Cardiac muscle cell (in vitro differentiated cells and primary cell): ENCODE results near the gene GRK5. TPM values are rescaled to one million over a fixed set of nuclear protein-coding genes. Genes with fewer than 3 reads are reported as not detected.
A peak's percentile ranks its signal among the peaks of the same experiment; 100 is the strongest.

Experiments used
- DNase-seq, 2 donors: peaks; one replicate each; pipeline versions ENCODE4 v3.0.0 to v3.0.0-alpha.2; 2010 to 2017; ENCODE audit warnings: low read depth in 1 of 2, low spot score in 1 of 2
- H3K27ac ChIP-seq: fragments of 200-600 bp; sonication (generic); 2 replicates; pipeline ENCODE4 v1.5.1; 2016
- H3K27me3 ChIP-seq: fragments of 200-600 bp; sonication (generic); 2 replicates; pipeline ENCODE4 v1.6.0; 2016; ENCODE audit warnings: control low read depth
- H3K36me3 ChIP-seq: fragments of 200-600 bp; sonication (generic); 2 replicates; pipeline ENCODE4 v1.5.1; 2016; ENCODE audit warnings: control low read depth
- H3K4me1 ChIP-seq: fragments of 200-600 bp; sonication (generic); 2 replicates; pipeline ENCODE4 v1.8.1; 2017; ENCODE audit warnings: low read depth, mild to moderate bottlenecking, mixed run types
- H3K4me3 ChIP-seq: fragments of 200-600 bp; sonication (generic); 2 replicates; pipeline ENCODE4 v1.5.1; 2016; ENCODE audit warnings: mild to moderate bottlenecking
- H3K9me3 ChIP-seq: fragments of 200-600 bp; sonication (generic); 2 replicates; pipeline ENCODE4 v1.5.1; 2017; ENCODE audit warnings: low read depth, mild to moderate bottlenecking, control low read depth
- CTCF ChIP-seq: IDR thresholded peaks from 2 replicates; pipeline ENCODE4 v1.5.1; 2012; ENCODE audit warnings: low read depth, mild to moderate bottlenecking, low read length
- polyA plus RNA-seq: library from polyadenylated mRNA; unstranded; fragments of >200 nt; fragmentation: Nextera tagmentation; extraction: Ambion mirVana; gene quantifications from 2 replicates; pipeline ENCODE4 v1.2.1, GENCODE V29; 2016
- total RNA-seq: library from RNA; depleted of rRNA; stranded (reverse); fragments of >200 nt; gene quantifications from 2 replicates; pipeline ENCODE4 v1.2.3, GENCODE V29; 2016

GRK5 gene
- total and polyA plus RNA-seq, 2 experiments from 2014 or later: 3.5 to 18.3 TPM

- DNase-seq: no peak
- no peaks in the 10 kb centered on the region for H3K4me1 ChIP-seq
- no peaks in the 10 kb centered on the region for H3K9me3 ChIP-seq
- H3K27me3 ChIP-seq: no peaks in the 10 kb centered on the region
- H3K4me3 ChIP-seq: no peak overlapping the region
- no peaks in the 10 kb centered on the region for H3K36me3 ChIP-seq
- no peak for TF ChIP-seq CTCF
- H3K27ac ChIP-seq: no peak overlapping the region
Measured at GRCh38 chr10:119408072-119408471, 200.7 kb downstream of the GRK5 start.

- H3K27ac ChIP-seq: no peak overlapping the region
- no peaks in the 10 kb centered on the region for H3K9me3 ChIP-seq
- no peak for TF ChIP-seq CTCF
- no peaks in the 10 kb centered on the region for H3K27me3 ChIP-seq
- no peaks in the 10 kb centered on the region for H3K36me3 ChIP-seq
- no peak for DNase-seq
- peaks cover 7% of the 10 kb centered on the region for H3K4me1 ChIP-seq
- H3K4me3 ChIP-seq: no peak overlapping the region
Measured at GRCh38 chr10:119408969-119409371, 201.6 kb downstream of the GRK5 start.

- H3K27ac ChIP-seq: no peak overlapping the region
- H3K27me3 ChIP-seq: no peaks in the 10 kb centered on the region
- no peak for DNase-seq
- H3K4me3 ChIP-seq: no peak overlapping the region
- no peaks in the 10 kb centered on the region for H3K36me3 ChIP-seq
- H3K9me3 ChIP-seq: no peaks in the 10 kb centered on the region
- H3K4me1 ChIP-seq: peaks cover 11% of the 10 kb centered on the region
- no peak for TF ChIP-seq CTCF
Measured at GRCh38 chr10:119409385-119409784, 202.0 kb downstream of the GRK5 start.

GRCh38 chr10:119409906-119410305 lies 202.5 kb downstream of the GRK5 start:
- H3K36me3 ChIP-seq: no peaks in the 10 kb centered on the region
- no peak overlapping the region for H3K4me3 ChIP-seq
- DNase-seq: peak in 1 of 2 donors; percentile 87
- peaks cover 11% of the 10 kb centered on the region for H3K4me1 ChIP-seq
- H3K27me3 ChIP-seq: no peaks in the 10 kb centered on the region
- no peak for TF ChIP-seq CTCF
- H3K27ac ChIP-seq: no peak overlapping the region
- H3K9me3 ChIP-seq: no peaks in the 10 kb centered on the region

GRCh38 chr10:119410361-119411116 lies 203.2 kb downstream of the GRK5 start:
- no peak overlapping the region for H3K27ac ChIP-seq
- TF ChIP-seq CTCF: no peak
- H3K9me3 ChIP-seq: no peaks in the 10 kb centered on the region
- peaks cover 11% of the 10 kb centered on the region for H3K4me1 ChIP-seq
- no peak for DNase-seq
- H3K27me3 ChIP-seq: no peaks in the 10 kb centered on the region
- H3K36me3 ChIP-seq: no peaks in the 10 kb centered on the region
- no peak overlapping the region for H3K4me3 ChIP-seq
